Fibroblast of villous mesenchyme (primary cell): ENCODE results near the gene GCLM. TPM values are rescaled to one million over a fixed set of nuclear protein-coding genes. Genes with fewer than 3 reads are reported as not detected.

Source experiments
- DNase-seq: peaks from one replicate; pipeline ENCODE4 v3.0.0-alpha.2; 2010; ENCODE audit warnings: low read depth
- H3K4me3 ChIP-seq: 2 replicates; pipeline ENCODE4 v1.5.1; 2011; ENCODE audit warnings: low read depth, mild to moderate bottlenecking, low read length
- CTCF ChIP-seq: IDR thresholded peaks from 2 replicates; pipeline ENCODE4 v1.5.1; 2012; ENCODE audit warnings: low read depth, mild to moderate bottlenecking, low read length; ENCODE audit not compliant: insufficient read depth
- total RNA-seq: library from RNA; depleted of rRNA; stranded (reverse); fragments of >200 nt; gene quantifications from 2 replicates; pipeline ENCODE4 v1.2.3, GENCODE V29; 2012

The GCLM gene
- total RNA-seq, 1 donor, result 34.1 TPM

- H3K4me3 ChIP-seq, result peak overlapping the region; percentile 80
- TF ChIP-seq CTCF, result no peak
- peak; percentile 89 for DNase-seq
Measured at GRCh38 chr1:93846992-93847810, 62.0 kb downstream of the GCLM start.

- TF ChIP-seq CTCF, result peak; percentile 28
- peak overlapping the region; percentile 80 for H3K4me3 ChIP-seq
- DNase-seq, result peak; percentile 78
Measured at GRCh38 chr1:93846206-93846991, 62.8 kb downstream of the GCLM start.

- H3K4me3 ChIP-seq, result peak overlapping the region; percentile 80
- DNase-seq, result peak; percentile 88
- no peak for TF ChIP-seq CTCF
Measured at GRCh38 chr1:93845538-93846205, 63.6 kb downstream of the GCLM start.

- TF ChIP-seq CTCF, result peak; percentile 86
- DNase-seq, result peak; percentile 89
- no peak overlapping the region for H3K4me3 ChIP-seq
Measured at GRCh38 chr1:93844262-93845045, 64.8 kb downstream of the GCLM start.

- no peak overlapping the region for H3K4me3 ChIP-seq
- DNase-seq, result no peak
- TF ChIP-seq CTCF, result no peak
Measured at GRCh38 chr1:93842750-93843500, 66.3 kb downstream of the GCLM start.

GRCh38 chr1:93841771-93842170, 67.5 kb downstream of the GCLM start:
- no peak for DNase-seq
- H3K4me3 ChIP-seq, result no peak overlapping the region
- no peak for TF ChIP-seq CTCF
